Gastrocnemius medialis (tissue), 4 donors: ENCODE measurements around the gene DNASE1L3.

Experiments
- POLR2A ChIP-seq, 2 donors: fragments of 450-650 bp; IDR thresholded peaks; one replicate each; pipeline ENCODE4 v1.6.1; 2017; ENCODE audit warnings: antibody characterized with exemption in 2 of 2, mild to moderate bottlenecking in 2 of 2, moderate library complexity in 2 of 2
- TF ChIP-seq, protein P1 (sequence below), 5 experiments: fragments of 450-650 bp in 3 of 5; fragments of 200-600 bp in 2 of 5; sonication (generic) in 2 of 5; IDR thresholded peaks in 4 of 5; conservative IDR thresholded peaks in 1 of 5; 1 replicate in 4 of 5; 2 replicates in 1 of 5; pipeline ENCODE4 v1.5.1; 2016 to 2019; ENCODE audit warnings: antibody characterized with exemption in 5 of 5, mild to moderate bottlenecking in 3 of 5, moderate library complexity in 3 of 5

DNA sequence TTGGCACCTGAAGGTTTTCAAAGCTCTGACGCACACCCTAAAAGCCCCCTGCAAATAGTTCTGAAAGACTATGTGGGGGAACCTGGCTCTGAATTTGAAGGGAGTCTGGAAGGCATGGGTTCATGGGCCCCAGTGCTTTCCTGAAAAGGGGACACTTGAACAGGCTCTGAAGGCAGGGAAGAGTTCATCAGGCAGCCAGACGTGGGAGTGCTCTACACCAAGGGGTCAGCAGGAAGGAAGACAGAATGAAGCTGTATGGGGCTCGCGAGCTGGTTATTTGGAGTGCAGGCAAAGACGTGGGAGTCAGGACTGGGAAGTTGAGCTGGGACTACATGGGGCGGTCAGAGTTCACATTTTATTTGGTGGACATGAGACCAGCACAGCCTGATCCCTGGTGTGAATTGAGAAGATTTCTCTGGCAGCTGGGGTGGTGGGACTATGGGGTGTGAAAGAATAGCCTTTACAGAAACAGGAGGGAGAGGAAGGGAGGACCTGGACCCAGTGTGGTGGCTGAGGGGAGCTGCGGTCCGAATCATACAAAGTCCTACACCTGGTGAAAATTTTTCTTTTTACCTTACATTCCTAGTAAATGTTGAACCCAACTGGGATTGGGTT, 39.4 kb upstream of the DNASE1L3 start:
- TF ChIP-seq, protein P1, sequence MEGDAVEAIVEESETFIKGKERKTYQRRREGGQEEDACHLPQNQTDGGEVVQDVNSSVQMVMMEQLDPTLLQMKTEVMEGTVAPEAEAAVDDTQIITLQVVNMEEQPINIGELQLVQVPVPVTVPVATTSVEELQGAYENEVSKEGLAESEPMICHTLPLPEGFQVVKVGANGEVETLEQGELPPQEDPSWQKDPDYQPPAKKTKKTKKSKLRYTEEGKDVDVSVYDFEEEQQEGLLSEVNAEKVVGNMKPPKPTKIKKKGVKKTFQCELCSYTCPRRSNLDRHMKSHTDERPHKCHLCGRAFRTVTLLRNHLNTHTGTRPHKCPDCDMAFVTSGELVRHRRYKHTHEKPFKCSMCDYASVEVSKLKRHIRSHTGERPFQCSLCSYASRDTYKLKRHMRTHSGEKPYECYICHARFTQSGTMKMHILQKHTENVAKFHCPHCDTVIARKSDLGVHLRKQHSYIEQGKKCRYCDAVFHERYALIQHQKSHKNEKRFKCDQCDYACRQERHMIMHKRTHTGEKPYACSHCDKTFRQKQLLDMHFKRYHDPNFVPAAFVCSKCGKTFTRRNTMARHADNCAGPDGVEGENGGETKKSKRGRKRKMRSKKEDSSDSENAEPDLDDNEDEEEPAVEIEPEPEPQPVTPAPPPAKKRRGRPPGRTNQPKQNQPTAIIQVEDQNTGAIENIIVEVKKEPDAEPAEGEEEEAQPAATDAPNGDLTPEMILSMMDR (IDR thresholded peaks at IDR 0.05 in 4 of 5, conservative IDR thresholded peaks at IDR 0.05 in 1 of 5): no peak
- TF ChIP-seq POLR2A (IDR thresholded peaks at IDR 0.05): no peak
